IPS DF 19.7 (cell line): ENCODE measurements around the gene ITGB7.

Experiments
- DNase-seq: peaks from one replicate; pipeline ENCODE4 v3.0.0-alpha.2; 2013; ENCODE audit warnings: low read depth, low spot score

The ITGB7 gene

GRCh38 chr12:53207042-53207441 lies at the start of gene ITGB7:
Gene ITGB7 (minus strand): TSS chr12:53207251. CDS start chr12:53200443, 6,808 bp downstream.
- DNase-seq = no peak

GRCh38 chr12:53255996-53256395 lies 48.9 kb upstream of the ITGB7 start:
- no peak for DNase-seq

GRCh38 chr12:53254816-53255545 lies 47.9 kb upstream of the ITGB7 start:
- DNase-seq = no peak

- no peak for DNase-seq
Measured at GRCh38 chr12:53253298-53253697, 46.2 kb upstream of the ITGB7 start.

- no peak for DNase-seq
Measured at GRCh38 chr12:53252349-53252916, 45.4 kb upstream of the ITGB7 start.

- DNase-seq = no peak
Measured at GRCh38 chr12:53251477-53252348, 44.7 kb upstream of the ITGB7 start.

- DNase-seq = no peak
Measured at GRCh38 chr12:53245286-53245685, 38.2 kb upstream of the ITGB7 start.

GRCh38 chr12:53244337-53244736 lies 37.3 kb upstream of the ITGB7 start:
- DNase-seq = no peak

- no peak for DNase-seq
Measured at GRCh38 chr12:53241623-53242412, 34.8 kb upstream of the ITGB7 start.

- DNase-seq = no peak
Measured at GRCh38 chr12:53239643-53240258, 32.7 kb upstream of the ITGB7 start.

- DNase-seq = no peak
Measured at GRCh38 chr12:53236443-53237111, 29.5 kb upstream of the ITGB7 start.

GRCh38 chr12:53235742-53236442 lies 28.8 kb upstream of the ITGB7 start:
- DNase-seq = no peak

- DNase-seq = no peak
Measured at GRCh38 chr12:53235164-53235563, 28.1 kb upstream of the ITGB7 start.

- DNase-seq = no peak
Measured at GRCh38 chr12:53234271-53234914, 27.3 kb upstream of the ITGB7 start.

- no peak for DNase-seq
Measured at GRCh38 chr12:53233671-53234121, 26.6 kb upstream of the ITGB7 start.

GRCh38 chr12:53232646-53233461 lies 25.8 kb upstream of the ITGB7 start:
- no peak for DNase-seq

- DNase-seq = no peak
Measured at GRCh38 chr12:53231921-53232645, 25.0 kb upstream of the ITGB7 start, which contains the start of gene RARG. Gene RARG (minus strand): TSS chr12:53232209. CDS start chr12:53227545, 4,664 bp downstream.

GRCh38 chr12:53231671-53231920 lies 24.5 kb upstream of the ITGB7 start:
- DNase-seq = no peak
